H1 (cell line): ENCODE data around the gene WDR90.

Source experiments
- CBX8 ChIP-seq: fragments of 300-800, 300-1000 bp; sonication (generic); IDR thresholded peaks from 2 replicates; pipeline ENCODE4 v1.7.1; 2016; ENCODE audit warnings: low read depth, low read length, borderline replicate concordance
- GABPA ChIP-seq: IDR thresholded peaks from 2 replicates; pipeline ENCODE4 v1.6.1; 2011; ENCODE audit warnings: mild to moderate bottlenecking, low read length, moderate library complexity, borderline replicate concordance; ENCODE audit not compliant: insufficient read depth
- MAFK ChIP-seq: IDR thresholded peaks from 2 replicates; pipeline ENCODE4 v1.6.1; 2012; ENCODE audit warnings: low read depth, mild to moderate bottlenecking, improper control_type of control experiment, low read length
- NRF1 ChIP-seq: IDR thresholded peaks from 2 replicates; pipeline ENCODE4 v1.6.1; 2011; ENCODE audit warnings: mild to moderate bottlenecking, low read depth, low read length, improper control_type of control experiment
- POLR2A ChIP-seq, 2 experiments: IDR thresholded peaks; 1 replicate in 1 of 2; 2 replicates in 1 of 2; pipeline ENCODE4 v1.6.1; 2011; ENCODE audit warnings: low read depth in 2 of 2, low read length in 2 of 2, mild to moderate bottlenecking in 2 of 2; ENCODE audit errors: control extremely low read depth in 1 of 2
- RAD21 ChIP-seq, 2 experiments: IDR thresholded peaks in 1 of 2; conservative IDR thresholded peaks in 1 of 2; 2 replicates each; pipeline ENCODE4 v1.6.1; 2011; ENCODE audit warnings: low read depth in 2 of 2, low read length in 2 of 2, improper control_type of control experiment in 1 of 2, inconsistent platforms in 1 of 2, mild to moderate bottlenecking in 1 of 2, moderate library complexity in 1 of 2
- RFX5 ChIP-seq: IDR thresholded peaks from 2 replicates; pipeline ENCODE4 v1.6.1; 2011; ENCODE audit warnings: low read depth, low read length, improper control_type of control experiment, borderline replicate concordance
- TEAD4 ChIP-seq: IDR thresholded peaks from 2 replicates; pipeline ENCODE4 v1.6.1; 2012; ENCODE audit warnings: low read depth, low read length, inconsistent platforms, mixed read lengths
- TF ChIP-seq, protein P1 (sequence below): IDR thresholded peaks from 2 replicates; pipeline ENCODE4 v1.6.1; 2012; ENCODE audit warnings: inconsistent platforms

- TF ChIP-seq, protein P1, sequence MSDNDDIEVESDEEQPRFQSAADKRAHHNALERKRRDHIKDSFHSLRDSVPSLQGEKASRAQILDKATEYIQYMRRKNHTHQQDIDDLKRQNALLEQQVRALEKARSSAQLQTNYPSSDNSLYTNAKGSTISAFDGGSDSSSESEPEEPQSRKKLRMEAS, result no peak
- TF ChIP-seq RAD21 (IDR thresholded peaks at IDR 0.05 in 1 of 2, conservative IDR thresholded peaks at IDR 0.05 in 1 of 2; ENCODE audit: low read depth in 2 of 2, low read length in 2 of 2), result no peak
- no peak for TF ChIP-seq NRF1
- no peak for TF ChIP-seq CBX8
- no peak for TF ChIP-seq TEAD4
- no peak for TF ChIP-seq RFX5
- no peak for TF ChIP-seq POLR2A (IDR thresholded peaks at IDR 0.05; ENCODE audit: control extremely low read depth in 1 of 2, low read depth in 2 of 2, low read length in 2 of 2)
- no peak for TF ChIP-seq MAFK
- no peak for TF ChIP-seq GABPA
Observed at GRCh38 chr16:654034-654433, 4.9 kb downstream of the WDR90 start.
